Forelimb muscle (tissue), 1 donor: ENCODE measurements around the gene MARCKSL1. TPM values are rescaled to one million over a fixed set of nuclear protein-coding genes. Genes with fewer than 3 reads are reported as not detected.
"Not testable (repeated sequence)": the region's sequence is repeated elsewhere in the genome, so short reads cannot be mapped to it uniquely, and the experiment has no call there.

Experiments used
- DNase-seq: peaks from one replicate; pipeline ENCODE4 v3.0.0-alpha.2; 2013; ENCODE audit warnings: low read depth
- polyA plus RNA-seq: library from polyadenylated mRNA; unstranded; fragments of 120-200 nt; gene quantifications from one replicate; pipeline ENCODE4 v1.2.1, GENCODE V29; 2013; ENCODE audit not compliant: insufficient read length

The MARCKSL1 gene
- polyA plus RNA-seq, 1 donor = 136 TPM

DNA sequence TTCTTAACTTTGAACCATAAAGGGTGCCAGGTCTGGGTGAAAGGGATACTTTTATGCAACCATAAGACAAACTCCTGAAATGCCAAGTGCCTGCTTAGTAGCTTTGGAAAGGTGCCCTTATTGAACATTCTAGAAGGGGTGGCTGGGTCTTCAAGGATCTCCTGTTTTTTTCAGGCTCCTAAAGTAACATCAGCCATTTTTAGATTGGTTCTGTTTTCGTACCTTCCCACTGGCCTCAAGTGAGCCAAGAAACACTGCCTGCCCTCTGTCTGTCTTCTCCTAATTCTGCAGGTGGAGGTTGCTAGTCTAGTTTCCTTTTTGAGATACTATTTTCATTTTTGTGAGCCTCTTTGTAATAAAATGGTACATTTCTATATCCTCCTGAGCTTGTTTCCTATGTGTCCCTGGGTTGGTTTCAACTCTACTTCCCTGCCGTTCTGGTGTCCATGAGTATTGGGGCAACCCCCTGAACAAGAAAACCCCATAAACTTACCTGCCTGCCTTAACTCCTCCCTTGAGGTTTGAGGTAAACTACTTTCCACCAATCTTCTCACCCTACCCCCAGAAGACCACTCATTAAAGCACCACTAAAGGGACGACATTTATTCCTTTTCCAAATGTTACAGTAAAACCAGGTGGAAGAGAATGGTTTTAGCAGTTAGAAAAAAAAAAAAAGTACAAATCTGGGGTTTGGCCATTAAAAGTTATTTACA lies 2.6 kb downstream of the MARCKSL1 start:
- DNase-seq = no peak

DNA sequence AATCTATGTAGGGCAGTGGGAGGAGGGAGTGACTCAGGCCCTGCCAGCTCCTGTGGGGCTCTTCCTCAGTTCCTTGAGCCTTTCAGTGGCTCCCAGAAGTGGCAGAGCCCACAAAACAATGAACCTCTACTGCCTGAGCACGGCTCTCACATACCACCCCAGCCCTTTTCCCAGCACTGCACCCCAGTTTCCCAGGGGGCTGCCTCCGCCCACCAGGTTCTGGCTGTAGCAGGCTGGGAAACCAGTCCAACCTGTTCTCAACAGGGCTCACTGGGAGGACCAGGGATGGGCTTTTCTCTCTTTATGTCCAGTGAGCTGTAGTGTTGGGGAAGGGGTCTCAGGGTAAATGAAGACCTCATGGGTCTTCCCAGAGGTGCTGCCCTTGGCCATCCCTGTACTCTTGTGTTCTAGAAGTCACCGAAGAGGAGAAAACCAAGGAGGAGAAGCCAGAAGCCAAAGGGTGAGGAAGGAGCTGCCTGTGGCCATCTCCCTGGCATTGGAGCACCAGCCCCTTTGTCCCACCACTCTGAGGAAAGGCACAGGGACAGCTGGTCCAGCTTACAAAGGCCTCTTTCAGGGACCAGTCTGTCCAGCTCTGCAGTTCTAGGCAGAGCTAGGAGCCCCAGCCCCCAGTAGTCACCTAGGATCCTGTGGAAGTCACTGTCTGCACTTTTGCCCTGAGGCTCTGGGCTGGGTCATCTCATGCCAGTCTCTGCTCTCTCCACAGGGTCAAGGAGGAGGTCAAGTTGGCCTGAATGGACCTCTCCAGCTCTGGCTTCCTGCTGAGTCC lies 3.5 kb downstream of the MARCKSL1 start:
- no peak for DNase-seq

DNA sequence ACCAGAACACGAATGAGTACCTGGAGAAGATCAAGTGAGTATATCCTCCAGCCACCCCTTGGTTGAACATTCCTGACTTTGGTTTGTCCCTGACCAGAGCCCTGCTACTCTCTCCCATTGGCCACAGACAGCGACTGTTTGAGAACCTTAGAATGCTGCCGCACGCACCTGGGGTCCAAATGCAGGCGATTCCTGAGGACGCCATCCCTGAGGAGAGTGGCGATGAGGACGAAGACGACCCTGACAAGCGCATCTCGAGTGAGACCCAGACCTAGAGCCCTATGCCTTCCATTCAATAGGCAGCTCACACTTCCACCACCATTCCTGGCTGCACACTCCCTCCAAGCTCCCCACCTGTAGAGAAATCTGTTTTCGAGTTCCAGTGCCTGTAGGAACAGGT lies 4.5 kb downstream of the MARCKSL1 start:
- DNase-seq = no peak

DNA sequence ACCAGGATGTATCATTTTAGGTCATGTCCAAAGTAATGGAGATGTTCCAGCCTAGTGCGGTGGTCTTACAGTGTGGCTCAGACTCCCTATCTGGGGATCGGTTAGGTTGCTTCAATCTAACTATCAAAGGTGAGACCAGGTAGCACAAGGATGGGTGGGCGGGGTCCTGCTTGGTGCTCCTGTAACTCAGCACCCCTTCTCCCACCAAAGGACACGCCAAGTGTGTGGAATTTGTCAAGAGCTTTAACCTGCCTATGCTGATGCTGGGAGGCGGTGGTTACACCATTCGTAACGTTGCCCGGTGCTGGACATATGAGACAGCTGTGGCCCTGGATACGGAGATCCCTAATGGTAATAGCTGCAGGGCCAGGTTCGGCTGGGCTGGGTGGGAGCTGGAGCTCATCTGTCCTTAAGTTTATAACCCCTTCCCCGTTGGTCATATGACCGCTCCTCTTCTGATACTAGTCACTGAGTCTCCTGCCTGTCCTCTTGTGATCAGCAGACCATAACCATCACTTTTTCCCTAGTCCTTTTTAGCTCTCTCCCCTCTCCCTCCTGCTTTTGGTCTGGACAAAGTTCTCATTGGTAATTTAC lies 5.4 kb downstream of the MARCKSL1 start:
- no peak for DNase-seq

DNA sequence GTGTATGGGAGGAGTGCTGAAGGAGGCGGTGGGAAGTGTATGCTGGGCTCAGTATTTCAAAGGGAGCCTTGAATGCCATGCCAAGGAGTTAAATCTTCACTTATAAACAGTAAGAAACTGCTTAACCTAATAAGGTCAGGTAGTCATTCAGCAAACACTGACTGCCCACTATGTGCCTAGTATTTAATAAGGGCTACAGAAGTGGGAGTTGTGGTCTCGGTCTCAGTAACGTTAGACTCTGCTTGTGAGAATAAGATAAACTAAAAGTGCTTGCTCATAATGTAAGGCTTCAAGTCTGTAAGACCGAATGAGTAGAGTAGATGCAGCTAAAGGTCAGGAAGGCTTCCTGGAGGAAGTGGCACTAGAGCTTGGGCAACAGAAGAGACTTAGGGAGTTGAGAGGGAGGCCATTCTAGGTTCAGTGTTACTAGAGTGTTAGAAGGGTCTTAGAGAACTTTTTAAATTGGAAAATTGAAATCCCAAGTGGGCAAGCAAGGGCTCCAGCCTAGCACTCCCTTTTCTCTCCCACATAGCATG lies 6.0 kb downstream of the MARCKSL1 start:
- no peak for DNase-seq

DNA sequence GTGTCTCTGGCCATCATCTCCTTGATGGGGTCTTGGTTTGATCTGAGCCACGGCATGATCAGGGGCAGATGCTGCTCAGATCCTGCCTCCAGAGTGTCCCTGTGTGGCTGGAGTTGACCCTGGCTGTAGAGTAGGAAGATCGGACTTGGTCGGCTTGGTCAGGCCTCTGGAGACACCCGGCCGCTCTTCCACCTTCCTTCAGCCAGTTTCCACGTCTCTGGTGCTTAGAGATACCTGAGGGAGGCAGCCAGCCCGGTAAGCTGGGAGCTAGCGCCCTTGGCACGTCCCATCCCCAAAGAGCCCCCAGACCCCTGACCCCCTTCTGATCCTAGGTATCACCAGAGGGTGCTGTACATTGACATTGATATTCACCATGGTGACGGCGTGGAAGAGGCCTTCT lies 8.8 kb downstream of the MARCKSL1 start:
- DNase-seq = no peak

DNA sequence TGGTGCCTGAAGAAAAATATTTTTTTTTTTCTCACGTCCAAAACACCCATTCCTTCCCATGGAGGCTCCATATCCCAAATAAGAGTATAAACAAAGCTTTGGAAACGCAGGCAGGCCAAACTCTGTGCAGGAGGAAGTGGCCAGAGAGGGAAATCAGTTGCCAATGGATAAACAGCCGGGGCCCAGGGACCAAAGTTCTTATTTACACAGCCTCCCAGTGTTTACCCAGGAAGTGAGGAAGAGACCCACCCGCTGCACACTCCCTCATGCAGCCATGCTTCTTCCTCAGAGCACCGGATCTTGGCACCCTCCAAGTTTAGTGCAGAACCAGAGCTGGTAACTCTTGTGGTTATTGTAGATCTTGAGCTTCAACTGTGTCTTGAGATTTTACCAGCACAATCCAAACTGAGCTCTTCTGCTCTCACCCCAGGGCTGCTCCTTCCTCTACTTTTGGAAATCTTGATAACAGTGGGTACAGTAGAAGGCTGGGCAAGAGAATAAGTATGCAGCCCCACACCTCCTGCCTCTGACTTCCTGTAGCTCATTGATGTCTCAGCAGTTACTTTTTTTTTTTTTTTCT lies 14.2 kb downstream of the MARCKSL1 start:
- DNase-seq = no peak

DNA sequence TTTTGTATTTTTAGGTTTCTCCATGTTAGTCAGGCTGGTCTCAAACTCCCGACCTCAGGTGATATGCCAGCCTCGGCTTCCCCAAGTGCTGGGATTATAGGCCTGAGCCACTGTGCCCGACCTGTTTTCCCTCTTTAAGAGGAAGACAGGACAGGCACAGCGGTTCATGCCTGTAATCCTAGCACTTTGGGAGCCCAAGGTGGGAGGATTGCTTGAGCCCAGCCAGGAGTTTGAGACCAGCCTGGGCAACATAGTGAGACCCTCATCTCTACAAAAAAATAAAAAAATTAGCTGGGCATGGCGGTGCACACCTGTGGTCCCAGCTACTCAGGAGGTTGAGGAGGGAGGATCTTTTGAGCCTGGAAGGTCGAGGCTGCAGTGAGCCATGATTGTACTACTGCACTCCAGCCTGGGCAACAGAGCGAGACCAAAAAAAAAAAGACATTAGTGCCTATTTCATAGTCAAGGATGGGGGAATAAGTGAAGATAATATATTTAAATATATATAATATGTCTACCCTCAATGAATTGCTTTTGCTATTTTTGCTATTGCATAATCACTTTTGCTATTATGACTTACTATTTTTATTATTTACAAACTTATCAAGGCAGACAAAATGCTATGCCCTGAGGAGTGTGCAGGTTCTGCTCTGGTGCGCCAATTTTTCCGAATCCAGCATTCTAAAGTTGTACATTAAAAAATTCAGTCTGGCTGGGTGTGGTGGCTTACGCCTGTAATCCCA lies 17.7 kb downstream of the MARCKSL1 start:
- no peak for DNase-seq

DNA sequence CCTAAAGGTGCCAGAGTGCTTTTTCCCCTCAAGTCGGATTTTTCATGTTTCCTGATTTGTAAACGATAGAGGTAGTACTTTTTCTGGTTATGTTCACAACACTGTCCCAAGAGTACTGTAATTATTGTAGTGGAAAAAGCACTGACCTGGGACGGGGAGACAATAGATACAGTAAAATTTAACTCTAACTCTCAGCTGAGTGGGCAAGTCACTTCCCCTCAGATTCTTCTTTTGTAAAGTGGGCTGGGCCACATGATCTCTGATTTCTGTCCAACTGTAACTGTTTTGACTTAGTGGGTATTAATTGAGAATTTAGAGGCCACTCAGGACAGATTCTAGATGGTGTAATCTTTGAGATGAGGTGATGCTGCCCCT lies 19.1 kb downstream of the MARCKSL1 start:
- DNase-seq = no peak

DNA sequence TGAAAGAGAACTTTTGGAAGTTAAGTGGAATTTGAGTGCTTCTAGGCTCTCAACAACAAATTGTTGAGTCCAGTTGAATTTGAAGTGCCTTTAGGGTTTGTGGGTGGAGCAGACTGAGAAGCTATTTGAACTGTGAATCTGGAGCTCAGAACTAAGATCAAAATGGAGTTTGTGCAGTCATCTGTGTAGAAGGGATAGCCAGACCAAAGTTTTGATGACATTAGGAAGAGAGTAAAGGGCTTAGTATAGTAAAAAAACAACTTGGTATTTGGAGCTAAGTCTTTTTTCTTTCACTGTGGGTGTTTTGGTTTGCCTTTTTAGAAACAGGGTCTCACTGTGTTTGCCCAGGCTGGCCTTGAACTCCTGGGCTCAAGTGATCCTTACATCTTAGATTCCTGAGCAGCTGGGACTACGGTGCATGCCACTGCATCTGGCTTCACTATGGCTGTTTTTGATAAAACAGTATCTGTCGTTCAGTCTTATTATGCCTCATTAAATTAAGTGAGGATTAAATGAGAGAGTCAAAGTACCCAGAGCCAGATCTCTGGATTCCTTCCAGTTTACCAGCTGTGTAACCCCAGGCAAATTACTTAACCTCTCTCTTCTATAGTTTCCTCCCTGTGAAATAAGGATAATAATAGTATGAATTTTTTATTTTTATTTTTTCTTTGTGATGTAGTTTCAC lies 24.2 kb downstream of the MARCKSL1 start:
- no peak for DNase-seq

DNA sequence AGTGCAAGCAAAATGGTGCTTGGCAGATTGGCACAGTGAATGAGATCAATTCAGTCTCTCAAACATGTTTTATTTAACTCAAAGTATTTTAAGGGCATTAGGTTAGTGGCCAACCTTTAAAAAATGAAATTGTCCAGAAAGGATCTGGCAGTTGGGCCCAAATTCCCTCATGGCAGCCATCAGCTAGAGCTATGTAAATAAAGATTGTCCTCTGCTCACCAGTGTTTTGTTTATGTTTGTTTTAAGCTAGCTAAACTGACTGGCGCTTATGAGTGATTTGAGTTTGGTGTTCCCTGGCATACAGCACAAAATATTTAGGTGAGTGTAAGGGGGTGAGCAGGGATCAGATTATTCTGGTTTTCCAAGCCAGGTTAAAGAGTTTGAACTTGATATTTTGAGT lies 26.1 kb downstream of the MARCKSL1 start:
- DNase-seq = no peak

DNA sequence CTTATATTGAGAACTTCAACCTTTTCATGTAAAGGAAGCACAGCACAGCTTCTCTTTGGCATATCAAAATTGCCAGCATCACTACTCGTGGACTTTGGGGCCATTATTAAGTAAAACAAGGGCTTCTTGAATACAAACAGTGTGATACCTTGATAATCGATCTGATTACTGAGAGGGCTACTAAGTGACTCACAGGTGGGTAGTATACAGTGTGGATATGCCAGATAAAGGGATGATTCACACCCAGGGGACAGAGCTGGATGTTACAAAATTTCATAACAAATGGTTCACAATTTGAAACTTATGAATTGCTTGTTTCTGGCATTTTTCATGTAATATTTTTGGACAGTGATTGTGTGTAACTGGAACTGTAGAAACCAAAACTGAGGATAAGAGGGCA lies 28.7 kb downstream of the MARCKSL1 start:
- no peak for DNase-seq

DNA sequence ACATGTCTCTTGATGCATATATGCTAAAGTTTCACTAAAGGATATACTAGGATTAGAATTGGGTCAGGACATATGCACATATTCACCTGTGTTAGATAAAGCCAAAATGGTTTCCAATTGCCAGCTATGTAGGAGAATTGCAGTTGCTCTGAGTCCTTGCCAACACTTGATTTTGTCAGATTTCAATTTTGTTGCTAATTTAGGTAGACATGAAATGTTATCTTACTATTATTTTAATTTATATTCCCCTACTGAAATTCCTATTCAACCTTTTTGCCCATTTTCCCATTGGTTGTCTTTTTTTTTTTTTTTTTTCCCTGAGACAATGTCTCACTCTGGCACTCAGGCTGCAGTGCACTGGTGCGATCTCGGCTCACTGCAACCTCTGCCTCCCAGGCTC lies 30.7 kb downstream of the MARCKSL1 start:
- no peak for DNase-seq

DNA sequence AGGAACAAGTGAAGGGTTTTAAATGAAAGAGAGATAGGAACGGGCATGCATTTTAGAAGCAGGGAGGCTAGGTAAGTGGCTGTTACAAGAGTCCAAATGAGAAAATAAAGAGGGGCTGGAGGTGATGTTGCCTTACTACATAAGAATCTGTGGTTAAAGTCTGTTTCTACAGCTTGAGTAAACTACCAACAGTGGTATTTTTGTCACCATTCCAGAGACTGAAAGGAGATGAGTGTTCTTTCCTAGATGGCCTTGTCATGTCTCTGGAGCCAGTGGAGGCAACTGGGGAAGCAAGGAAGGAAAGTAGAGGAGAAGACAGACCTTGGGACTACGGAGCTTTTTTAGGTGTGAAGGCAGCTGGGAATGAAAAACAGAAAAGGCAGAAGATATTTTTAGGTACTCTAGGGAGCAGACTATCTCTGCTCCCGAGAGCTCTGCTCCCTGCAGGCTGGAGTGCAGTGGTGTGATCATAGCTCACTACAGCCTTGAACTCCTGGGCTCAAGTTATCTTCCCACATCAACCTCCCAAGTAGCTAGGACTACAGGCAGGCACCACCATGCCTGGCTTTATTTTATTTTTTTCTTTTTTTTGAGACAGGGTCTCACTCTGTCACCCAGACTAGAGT lies 31.9 kb downstream of the MARCKSL1 start:
- no peak for DNase-seq

DNA sequence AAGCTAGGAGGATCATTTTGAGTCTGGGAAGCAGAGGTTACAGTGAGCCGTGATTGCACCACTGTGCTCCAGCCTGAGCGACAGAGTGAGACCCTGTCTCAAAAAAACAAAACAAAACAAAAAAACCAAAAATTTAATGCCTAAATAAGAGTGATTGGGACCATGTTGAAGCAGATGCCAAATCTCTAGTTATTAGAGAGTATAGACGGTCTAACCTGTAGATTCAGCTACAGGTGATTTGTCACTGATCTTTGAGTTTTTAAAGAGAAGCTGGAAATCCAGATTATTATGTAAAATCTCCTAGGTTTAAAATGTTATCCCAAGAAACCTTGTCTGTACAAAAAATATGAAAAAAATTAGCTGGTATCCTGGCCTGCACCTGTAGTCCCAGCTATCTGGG lies 32.7 kb downstream of the MARCKSL1 start:
- no peak for DNase-seq

DNA sequence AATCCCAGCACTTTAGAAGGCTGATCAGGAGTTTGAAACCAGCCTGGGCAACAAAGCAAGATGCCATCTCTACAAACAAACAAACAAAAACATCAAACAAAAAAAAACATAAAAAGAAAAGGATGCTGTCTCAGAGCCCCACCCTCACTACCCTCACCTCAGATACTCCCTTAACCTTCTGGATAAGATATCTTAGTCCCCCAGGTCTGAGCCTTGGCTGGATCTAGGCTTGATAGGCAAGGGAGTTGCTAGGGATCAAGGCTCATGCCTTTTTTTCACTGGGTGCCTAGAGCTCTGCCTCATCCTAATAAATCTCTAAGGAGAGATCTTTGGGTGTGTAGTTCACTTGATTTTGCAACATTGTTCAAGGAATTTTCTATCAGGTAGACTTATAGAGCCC lies 36.7 kb downstream of the MARCKSL1 start:
- no peak for DNase-seq

DNA sequence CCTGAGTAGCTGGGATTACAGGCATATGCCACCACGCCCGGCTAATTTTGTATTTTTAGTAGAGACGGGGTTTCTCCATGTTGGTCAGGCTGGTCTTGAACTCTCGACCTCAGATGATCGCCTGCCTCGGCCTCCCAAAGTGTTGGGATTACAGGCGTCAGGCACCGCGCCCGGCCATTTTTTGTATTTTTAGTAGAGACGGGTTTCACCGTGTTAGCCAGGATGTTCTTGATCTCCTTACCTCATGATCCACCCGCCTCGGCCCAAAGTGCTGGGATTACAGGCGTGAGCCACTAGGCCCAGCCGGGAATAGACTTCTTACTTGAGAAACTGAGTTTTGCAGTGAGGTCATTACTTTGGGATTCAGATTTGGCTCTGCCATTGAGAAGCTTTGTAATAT lies 37.8 kb downstream of the MARCKSL1 start:
- not testable (repeated sequence) for DNase-seq

DNA sequence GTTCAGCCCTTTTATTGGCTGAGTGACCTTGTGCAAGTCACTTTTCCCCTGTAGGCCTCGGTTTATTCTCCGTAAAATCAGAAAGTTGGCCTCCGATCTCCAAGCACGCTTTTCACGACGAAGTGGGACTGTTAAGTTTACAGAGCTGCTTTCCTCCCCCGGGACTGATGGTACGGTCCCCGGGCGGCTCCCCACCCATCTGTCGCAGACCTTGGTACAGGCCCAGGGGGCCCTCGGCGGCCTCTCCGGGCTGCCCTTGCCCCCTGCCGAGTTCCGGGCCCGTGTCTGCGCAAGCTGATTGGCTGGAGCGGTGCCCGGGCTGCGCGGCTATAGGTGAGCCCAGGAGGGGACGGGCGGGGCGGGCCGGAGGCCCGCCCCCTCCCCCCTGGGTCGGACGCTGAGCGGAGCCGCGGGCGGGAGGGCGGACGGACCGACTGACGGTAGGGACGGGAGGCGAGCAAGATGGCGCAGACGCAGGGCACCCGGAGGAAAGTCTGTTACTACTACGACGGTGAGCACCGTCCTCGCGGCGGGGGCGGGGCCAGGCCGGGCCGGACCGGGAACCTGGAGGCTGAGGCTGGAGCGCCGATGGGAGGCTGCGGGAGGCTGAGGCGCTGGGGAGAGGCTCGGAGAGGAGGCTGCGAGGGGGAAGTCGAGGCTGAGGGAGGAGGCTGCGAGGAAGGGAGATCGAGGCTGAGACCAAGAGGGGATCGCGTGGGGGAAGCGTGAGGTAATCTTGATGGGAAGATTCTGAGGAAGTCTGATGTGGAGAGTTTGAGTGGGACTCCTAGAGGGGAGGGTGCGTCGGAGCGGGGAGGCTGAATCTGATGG lies 44.1 kb downstream of the MARCKSL1 start, which contains the start of gene HDAC1:
Gene HDAC1 (plus strand): TSS at position 376 of the 831 bp plus-strand sequence. CDS start 87 bp downstream, at position 463.
- peak; percentile 35 for DNase-seq

DNA sequence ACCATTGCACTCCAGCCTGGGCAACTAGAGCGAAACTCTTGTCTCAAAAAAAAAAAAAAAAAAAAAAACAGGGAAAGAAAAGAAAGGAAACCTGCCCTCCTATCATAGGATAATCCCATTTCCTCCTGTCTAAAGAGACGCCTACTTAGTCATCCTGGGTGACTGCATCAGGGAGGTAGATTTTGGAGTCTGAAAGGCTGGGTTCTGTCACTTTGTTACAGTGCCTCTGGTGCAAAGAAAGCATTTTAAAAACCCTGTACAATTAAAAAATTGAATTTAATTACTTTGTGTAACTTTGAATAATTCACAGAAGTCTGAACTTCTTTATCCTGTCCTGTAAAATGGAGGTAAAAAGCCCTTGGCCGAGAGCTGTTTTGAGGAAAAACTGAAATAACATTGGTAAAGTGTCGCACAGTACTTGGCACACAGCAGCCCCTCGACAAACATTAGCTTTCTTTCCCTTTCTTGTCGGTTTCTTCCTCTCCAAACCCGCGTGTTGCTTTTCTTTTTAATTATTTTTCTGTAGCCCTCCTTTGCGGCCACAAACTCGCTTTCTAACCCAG lies 44.8 kb downstream of the MARCKSL1 start:
- DNase-seq = no peak
